ENCODE results near the gene CALD1. TPM values are rescaled to one million over a fixed set of nuclear protein-coding genes. Genes with fewer than 3 reads are reported as not detected.

CALD1 gene
- total RNA-seq, 2 experiments from 2014 or later: 0.33 TPM; not detected in 1

DNA sequence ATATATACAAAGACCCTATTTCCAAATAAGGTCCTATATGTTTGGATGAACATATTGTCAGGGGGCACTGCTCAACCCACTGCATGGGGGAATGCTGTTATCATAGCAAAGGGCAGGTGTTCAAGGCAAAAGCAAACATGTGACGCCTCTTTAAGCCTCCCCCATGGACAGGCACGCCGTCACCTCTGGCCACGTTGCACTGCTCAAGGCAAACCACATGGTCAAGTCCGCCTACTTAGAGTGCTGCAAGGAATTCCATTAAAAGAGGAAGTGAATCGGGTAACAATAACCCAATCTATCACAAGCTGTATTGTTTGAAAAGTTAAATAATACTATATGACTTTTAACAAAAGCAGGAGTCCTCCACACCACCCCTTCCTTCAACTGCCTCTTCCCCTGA, 8.8 kb upstream of the CALD1 start:
- no peak for ATAC-seq (ENCODE audit: poor library complexity)
- no peak overlapping the region for H3K27ac Mint-ChIP-seq
- ChIA-PET POLR2A (no interaction called here), CTCF (no interaction called here)
- H3K36me3 ChIP-seq (ENCODE audit: insufficient read depth, low read length): no peaks in the 10 kb centered on the region
- H3K4me3 Mint-ChIP-seq: no peak overlapping the region
- H3K4me1 Mint-ChIP-seq (ENCODE audit: low read depth): no peaks in the 10 kb centered on the region
- H3K4me1 ChIP-seq (ENCODE audit: insufficient read depth, low read length): no peaks in the 10 kb centered on the region
- H3K36me3 Mint-ChIP-seq (ENCODE audit: low read depth): no peaks in the 10 kb centered on the region
- no peaks in the 10 kb centered on the region for H3K27me3 Mint-ChIP-seq
- no peaks in the 10 kb centered on the region for H3K9me3 Mint-ChIP-seq
- DNase-seq: no peak
- no peak overlapping the region for H3K27ac ChIP-seq (ENCODE audit: low read depth in 1 of 2, low read length in 2 of 2)
- TF ChIP-seq, protein P1, sequence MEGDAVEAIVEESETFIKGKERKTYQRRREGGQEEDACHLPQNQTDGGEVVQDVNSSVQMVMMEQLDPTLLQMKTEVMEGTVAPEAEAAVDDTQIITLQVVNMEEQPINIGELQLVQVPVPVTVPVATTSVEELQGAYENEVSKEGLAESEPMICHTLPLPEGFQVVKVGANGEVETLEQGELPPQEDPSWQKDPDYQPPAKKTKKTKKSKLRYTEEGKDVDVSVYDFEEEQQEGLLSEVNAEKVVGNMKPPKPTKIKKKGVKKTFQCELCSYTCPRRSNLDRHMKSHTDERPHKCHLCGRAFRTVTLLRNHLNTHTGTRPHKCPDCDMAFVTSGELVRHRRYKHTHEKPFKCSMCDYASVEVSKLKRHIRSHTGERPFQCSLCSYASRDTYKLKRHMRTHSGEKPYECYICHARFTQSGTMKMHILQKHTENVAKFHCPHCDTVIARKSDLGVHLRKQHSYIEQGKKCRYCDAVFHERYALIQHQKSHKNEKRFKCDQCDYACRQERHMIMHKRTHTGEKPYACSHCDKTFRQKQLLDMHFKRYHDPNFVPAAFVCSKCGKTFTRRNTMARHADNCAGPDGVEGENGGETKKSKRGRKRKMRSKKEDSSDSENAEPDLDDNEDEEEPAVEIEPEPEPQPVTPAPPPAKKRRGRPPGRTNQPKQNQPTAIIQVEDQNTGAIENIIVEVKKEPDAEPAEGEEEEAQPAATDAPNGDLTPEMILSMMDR (IDR thresholded peaks at IDR 0.05): no peak
- H3K27me3 ChIP-seq (ENCODE audit: control insufficient read depth in 1 of 2, insufficient read depth in 2 of 2, low read length in 2 of 2): no peaks in the 10 kb centered on the region
- intact Hi-C loops (cut with DNase I, micrococcal nuclease): no loop called here
- no peaks in the 10 kb centered on the region for H3K9me3 ChIP-seq (ENCODE audit: control insufficient read depth in 1 of 2, insufficient read depth in 1 of 2, low read length in 2 of 2)
- H3K4me3 ChIP-seq (ENCODE audit: low read length): no peak overlapping the region

- no peaks in the 10 kb centered on the region for H3K9me3 ChIP-seq (ENCODE audit: control insufficient read depth in 1 of 2, insufficient read depth in 1 of 2, low read length in 2 of 2)
- no peak overlapping the region for H3K4me3 ChIP-seq (ENCODE audit: low read length)
- Mint-ChIP-seq H3K27ac (no peak overlapping the region), H3K4me1 (ENCODE audit: low read depth) (no peaks in the 10 kb centered on the region), H3K9me3 (no peaks in the 10 kb centered on the region), H3K27me3 (no peaks in the 10 kb centered on the region), H3K36me3 (ENCODE audit: low read depth) (no peaks in the 10 kb centered on the region), H3K4me3 (no peak overlapping the region)
- H3K27ac ChIP-seq (ENCODE audit: low read depth in 1 of 2, low read length in 2 of 2): no peak overlapping the region
- ATAC-seq (ENCODE audit: poor library complexity) (no peak), DNase-seq (no peak)
- CTCF ChIA-PET: no interaction called here
- TF ChIP-seq, protein P1 (IDR thresholded peaks at IDR 0.05): no peak
- no peaks in the 10 kb centered on the region for H3K27me3 ChIP-seq (ENCODE audit: control insufficient read depth in 1 of 2, insufficient read depth in 2 of 2, low read length in 2 of 2)
- no peaks in the 10 kb centered on the region for H3K36me3 ChIP-seq (ENCODE audit: insufficient read depth, low read length)
- intact Hi-C loops (cut with DNase I, micrococcal nuclease): no loop called here
- no peaks in the 10 kb centered on the region for H3K4me1 ChIP-seq (ENCODE audit: insufficient read depth, low read length)
- POLR2A ChIA-PET: no interaction called here
These were observed 8.3 kb upstream of the CALD1 start for GRCh38 chr7:134771111-134771510.

DNA sequence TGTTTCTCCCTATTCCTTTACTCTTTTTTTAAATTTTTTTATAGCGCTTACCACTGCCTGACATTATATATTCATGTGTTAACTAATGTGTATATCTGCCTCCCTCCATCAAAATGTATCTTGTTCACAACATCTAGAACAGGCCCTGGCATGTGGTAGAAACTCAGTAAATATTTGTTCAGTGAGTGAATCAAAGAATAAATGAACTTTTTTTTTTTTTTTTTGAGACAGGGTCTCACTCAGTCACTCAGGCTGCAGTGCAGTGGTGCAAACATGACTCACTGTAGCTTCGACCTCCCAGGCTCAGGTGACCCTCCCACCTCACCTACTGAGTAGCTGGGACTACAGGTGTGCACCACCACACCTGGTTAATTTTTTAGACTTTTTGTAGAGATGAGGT, 7.5 kb upstream of the CALD1 start:
- Mint-ChIP-seq H3K4me3 (no peak overlapping the region), H3K4me1 (ENCODE audit: low read depth) (no peaks in the 10 kb centered on the region), H3K9me3 (no peaks in the 10 kb centered on the region), H3K36me3 (ENCODE audit: low read depth) (no peaks in the 10 kb centered on the region), H3K27ac (no peak overlapping the region), H3K27me3 (no peaks in the 10 kb centered on the region)
- DNase-seq: no peak
- ATAC-seq (ENCODE audit: poor library complexity): no peak
- Histone ChIP-seq H3K4me3 (ENCODE audit: low read length) (no peak overlapping the region), H3K27me3 (ENCODE audit: control insufficient read depth in 1 of 2, insufficient read depth in 2 of 2, low read length in 2 of 2) (no peaks in the 10 kb centered on the region), H3K4me1 (ENCODE audit: insufficient read depth, low read length) (no peaks in the 10 kb centered on the region), H3K9me3 (ENCODE audit: control insufficient read depth in 1 of 2, insufficient read depth in 1 of 2, low read length in 2 of 2) (no peaks in the 10 kb centered on the region), H3K27ac (ENCODE audit: low read depth in 1 of 2, low read length in 2 of 2) (no peak overlapping the region), H3K36me3 (ENCODE audit: insufficient read depth, low read length) (no peaks in the 10 kb centered on the region)
- intact Hi-C loops (cut with DNase I, micrococcal nuclease): no loop called here
- TF ChIP-seq, protein P1 (IDR thresholded peaks at IDR 0.05): no peak
- ChIA-PET CTCF (no interaction called here), POLR2A (no interaction called here)
